Tibial nerve (tissue), 4 donors: ENCODE results near the gene RGS6.

Source experiments
- EP300 ChIP-seq, 2 donors: sonication (generic); formaldehyde crosslinking; IDR thresholded peaks; one replicate each; pipeline ENCODE4 v1.6.1; 2017; ENCODE audit warnings: antibody characterized with exemption in 2 of 2, mild to moderate bottlenecking in 1 of 2
- POLR2A ChIP-seq, 2 donors: fragments of 450-650 bp; IDR thresholded peaks; one replicate each; pipeline ENCODE4 v1.6.1; 2017; ENCODE audit warnings: antibody characterized with exemption in 2 of 2, mild to moderate bottlenecking in 2 of 2, moderate library complexity in 2 of 2
- TF ChIP-seq, protein P1 (sequence below), 5 experiments: fragments of 200-600 bp in 3 of 5; fragments of 450-650 bp in 2 of 5; sonication (generic) in 3 of 5; IDR thresholded peaks; one replicate each; pipeline ENCODE4 v1.5.1; 2016 to 2019; ENCODE audit warnings: antibody characterized with exemption in 5 of 5, mild to moderate bottlenecking in 3 of 5, moderate library complexity in 2 of 5

- TF ChIP-seq, protein P1, sequence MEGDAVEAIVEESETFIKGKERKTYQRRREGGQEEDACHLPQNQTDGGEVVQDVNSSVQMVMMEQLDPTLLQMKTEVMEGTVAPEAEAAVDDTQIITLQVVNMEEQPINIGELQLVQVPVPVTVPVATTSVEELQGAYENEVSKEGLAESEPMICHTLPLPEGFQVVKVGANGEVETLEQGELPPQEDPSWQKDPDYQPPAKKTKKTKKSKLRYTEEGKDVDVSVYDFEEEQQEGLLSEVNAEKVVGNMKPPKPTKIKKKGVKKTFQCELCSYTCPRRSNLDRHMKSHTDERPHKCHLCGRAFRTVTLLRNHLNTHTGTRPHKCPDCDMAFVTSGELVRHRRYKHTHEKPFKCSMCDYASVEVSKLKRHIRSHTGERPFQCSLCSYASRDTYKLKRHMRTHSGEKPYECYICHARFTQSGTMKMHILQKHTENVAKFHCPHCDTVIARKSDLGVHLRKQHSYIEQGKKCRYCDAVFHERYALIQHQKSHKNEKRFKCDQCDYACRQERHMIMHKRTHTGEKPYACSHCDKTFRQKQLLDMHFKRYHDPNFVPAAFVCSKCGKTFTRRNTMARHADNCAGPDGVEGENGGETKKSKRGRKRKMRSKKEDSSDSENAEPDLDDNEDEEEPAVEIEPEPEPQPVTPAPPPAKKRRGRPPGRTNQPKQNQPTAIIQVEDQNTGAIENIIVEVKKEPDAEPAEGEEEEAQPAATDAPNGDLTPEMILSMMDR (IDR thresholded peaks at IDR 0.05) = no peak
- no peak for TF ChIP-seq POLR2A (IDR thresholded peaks at IDR 0.05)
- TF ChIP-seq EP300 (IDR thresholded peaks at IDR 0.05) = no peak
These were observed 193.9 kb downstream of the RGS6 start for GRCh38 chr14:72126091-72126490.
